DMS 273 (cell line): ENCODE measurements around the gene C1QTNF12.

Experiments used
- DNase-seq: peaks from one replicate; lab custom pipeline; 2025; ENCODE audit not compliant: unreplicated experiment; lab: John Stamatoyannopoulos, UW

The C1QTNF12 gene

GRCh38 chr1:1215080-1215676 lies 31.3 kb downstream of the C1QTNF12 start:
- DNase-seq = no peak

DNA sequence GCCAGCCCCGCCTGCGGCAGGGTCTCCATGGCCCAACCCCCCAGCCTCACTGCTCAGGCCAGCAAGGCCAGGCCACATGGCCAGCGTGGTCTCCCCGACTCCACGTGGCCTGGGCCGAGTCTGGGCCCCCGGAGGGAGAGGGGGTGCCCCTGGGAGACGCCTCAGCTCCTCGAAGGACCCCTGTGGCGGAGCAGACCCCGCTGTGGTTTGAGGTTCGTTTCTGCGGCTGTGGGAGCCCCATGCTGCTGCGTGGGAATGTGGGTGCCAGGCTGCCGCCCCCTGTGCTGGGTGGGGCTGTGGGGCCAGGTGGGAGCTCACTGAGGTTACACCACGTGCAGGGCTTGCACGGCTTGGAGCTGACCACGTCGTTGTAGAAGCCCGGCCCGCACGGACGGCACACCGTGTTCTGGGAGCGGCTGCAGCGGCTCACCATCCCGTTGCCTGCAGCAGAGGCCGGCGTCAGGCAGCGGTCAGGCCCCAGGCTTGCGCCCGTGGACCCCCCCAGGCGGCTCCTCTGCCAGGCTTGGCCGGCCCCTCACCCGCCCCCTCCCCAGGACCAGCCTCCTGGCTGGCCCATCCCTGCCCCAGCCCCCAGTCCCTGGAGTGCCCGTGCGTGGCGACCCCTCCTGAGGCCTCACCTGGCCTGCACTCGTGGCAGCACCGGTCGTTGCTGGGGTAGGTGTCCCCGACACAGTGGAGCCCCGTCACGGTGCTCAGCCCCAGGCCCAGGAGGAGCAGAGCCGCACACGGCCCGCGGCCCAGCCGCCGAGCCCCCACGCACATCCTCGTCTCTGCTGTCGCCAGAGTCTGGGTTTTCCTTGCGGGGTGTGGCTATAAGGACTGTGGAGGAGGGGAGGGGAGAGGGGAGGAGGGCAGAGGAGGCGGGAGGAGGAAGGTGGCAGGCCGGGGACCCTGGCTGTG lies 32.9 kb downstream of the C1QTNF12 start, which contains the start of gene TNFRSF4:
TNFRSF4 (minus strand) TSS at position 809 of the 921 bp plus-strand sequence; CDS start at position 783, 26 bp downstream.
- DNase-seq = no peak

GRCh38 chr1:1212780-1213344 lies 33.7 kb downstream of the C1QTNF12 start:
- DNase-seq = no peak

DNA sequence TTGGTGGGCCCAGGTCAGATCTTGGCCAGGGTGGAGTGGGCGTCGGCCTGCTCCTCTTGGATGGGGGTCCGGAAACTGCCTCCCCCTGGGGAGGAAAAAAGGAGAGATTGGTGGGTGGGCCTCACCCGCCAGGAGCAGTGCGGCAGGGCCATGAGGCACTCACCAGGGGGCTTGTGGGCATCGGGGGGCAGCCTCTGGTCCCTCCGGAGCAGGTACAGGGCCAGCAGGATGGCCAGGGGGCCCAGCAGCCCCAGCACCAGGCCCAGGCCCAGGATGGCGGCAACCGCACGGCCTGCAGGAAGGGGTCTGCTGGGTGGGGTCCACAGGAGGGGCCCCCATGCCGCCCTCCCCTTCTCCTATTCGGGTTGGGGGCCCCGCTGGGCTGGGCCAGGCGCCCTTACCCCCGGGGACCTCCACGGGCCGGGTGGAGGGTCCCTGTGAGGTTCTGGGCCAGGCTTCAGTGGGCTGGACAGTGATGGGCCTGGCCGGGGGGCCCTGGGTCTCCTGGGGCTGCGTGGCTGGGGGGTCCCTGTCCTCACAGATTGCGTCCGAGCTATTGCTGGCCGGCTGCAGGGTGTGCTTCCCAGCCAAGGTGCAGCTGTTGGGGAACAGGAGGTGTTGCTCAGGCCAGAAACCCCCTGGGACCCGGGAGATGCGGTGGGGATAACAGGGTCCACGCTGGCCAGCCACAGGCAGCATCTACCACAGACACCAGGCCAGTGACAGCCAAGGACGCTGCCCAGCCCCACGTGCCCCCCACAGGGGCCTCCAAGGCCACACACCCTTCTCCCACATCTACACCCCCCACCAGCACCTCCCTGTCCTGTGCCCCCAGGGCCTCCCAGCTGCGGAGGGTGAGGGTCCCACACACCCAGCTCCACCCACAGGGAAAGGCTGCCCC lies 34.7 kb downstream of the C1QTNF12 start:
- no peak for DNase-seq

DNA sequence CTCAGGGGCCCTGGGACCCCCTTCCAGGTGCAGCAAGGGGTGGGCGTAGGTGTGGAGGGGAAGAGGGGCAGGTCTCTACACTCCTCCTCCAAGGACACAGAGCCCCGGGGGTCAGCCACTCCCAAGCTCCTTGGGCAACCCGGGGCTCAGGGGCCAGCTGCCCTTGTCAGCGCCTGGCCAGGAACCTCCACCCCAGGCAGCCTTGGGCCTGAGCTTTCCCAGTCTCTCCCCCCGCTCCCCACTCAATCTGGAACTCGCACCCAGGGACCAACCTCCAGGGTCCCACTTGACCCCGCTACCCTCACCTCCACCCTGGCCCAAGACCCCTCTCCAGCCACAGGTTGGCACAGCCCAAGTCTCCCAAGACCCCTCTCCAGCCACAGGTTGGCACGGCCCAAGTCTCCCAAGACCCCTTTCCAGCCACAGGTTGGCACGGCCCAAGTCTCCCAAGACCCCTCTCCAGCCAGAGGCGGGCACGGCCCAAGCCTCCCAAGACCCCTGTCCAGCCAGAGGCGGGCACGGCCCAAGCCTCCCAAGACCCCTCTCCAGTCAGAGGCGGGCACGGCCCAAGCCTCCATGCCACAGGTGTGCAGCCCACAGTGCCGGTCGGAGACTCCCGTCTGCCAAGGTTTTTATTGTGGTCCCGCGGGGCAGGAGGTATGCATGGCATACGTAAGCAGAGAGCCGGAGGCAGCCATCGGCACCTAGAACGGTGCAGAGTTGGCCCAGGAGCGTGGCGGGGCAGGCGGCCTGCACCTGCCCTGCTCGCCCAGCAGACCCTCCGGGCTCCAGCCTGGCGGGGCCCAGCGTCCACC lies 35.6 kb downstream of the C1QTNF12 start:
- DNase-seq = peak; percentile 56

DNA sequence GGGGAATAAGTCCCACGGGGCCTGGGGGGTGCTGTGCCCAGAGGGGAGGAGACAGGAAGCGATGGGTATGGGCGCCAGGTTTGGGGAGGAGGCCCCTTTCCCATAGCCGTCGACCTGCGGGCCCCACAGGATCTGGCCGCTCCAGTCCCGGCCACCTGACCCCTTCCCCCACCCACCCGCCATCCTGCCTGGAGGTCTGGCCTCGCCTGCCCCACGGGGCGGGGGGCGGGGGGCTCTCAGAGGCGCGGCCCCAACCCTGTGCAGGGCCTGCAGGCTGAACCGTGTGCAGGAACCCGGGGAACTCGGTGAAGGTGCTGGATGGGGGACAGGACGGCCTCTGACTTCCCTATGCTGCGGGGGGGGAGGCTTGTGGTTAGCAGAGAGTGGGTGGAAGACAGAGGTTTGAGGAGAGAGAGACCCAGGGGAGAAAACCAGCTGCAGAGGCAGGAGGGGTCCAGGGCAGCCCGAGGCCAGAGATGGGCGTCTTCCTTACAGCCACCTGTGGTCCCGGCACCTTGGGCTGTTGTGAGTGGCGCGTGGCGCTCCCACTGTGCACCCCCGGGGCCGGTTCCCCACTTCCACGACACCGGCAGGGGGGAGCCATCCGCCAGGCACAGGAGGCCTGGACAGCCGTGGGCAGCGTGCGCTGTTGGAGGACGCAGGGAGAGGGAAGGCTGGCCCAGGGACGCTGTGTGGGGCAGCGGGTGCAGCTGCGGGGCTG lies 37.6 kb downstream of the C1QTNF12 start:
- peak; percentile 64 for DNase-seq

- no peak for DNase-seq
Measured at GRCh38 chr1:1207571-1207892, 39.0 kb downstream of the C1QTNF12 start.

- no peak for DNase-seq
Measured at GRCh38 chr1:1206966-1207531, 39.5 kb downstream of the C1QTNF12 start.

DNA sequence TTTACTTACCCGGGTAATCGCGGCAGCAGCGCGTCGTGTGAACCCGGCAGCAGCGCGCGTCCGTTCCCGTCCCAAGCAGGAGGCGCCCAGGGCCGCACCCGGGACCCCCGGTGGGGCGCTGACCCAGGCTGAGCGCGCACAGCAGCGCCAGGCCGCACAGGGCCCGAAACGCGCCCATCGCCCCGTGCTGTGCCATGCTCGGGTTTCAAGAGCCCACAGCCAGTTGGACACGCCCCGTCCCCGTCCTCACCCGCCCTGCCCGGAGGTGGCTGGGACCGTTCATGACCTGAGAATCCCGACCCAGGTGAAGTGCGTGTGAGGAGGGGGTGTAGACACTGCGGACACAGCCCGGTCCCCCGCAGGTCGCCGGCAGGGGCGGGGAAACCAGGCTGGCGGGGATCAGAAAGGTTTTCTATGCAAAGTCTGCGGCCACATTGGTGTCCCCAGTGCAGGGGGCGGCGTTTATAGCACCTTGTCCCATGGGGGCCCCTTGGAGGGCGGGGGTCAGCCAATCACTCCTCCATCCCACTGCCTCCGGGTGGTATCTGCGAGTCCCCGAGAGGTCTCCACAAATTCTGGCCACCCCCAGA lies 40.1 kb downstream of the C1QTNF12 start, which contains the start of gene TNFRSF18:
TNFRSF18 (minus strand) TSS at position 217 of the 590 bp plus-strand sequence; CDS start at position 196, 21 bp downstream.
- no peak for DNase-seq

- DNase-seq = no peak
Measured at GRCh38 chr1:1205769-1206375, 40.6 kb downstream of the C1QTNF12 start.

DNA sequence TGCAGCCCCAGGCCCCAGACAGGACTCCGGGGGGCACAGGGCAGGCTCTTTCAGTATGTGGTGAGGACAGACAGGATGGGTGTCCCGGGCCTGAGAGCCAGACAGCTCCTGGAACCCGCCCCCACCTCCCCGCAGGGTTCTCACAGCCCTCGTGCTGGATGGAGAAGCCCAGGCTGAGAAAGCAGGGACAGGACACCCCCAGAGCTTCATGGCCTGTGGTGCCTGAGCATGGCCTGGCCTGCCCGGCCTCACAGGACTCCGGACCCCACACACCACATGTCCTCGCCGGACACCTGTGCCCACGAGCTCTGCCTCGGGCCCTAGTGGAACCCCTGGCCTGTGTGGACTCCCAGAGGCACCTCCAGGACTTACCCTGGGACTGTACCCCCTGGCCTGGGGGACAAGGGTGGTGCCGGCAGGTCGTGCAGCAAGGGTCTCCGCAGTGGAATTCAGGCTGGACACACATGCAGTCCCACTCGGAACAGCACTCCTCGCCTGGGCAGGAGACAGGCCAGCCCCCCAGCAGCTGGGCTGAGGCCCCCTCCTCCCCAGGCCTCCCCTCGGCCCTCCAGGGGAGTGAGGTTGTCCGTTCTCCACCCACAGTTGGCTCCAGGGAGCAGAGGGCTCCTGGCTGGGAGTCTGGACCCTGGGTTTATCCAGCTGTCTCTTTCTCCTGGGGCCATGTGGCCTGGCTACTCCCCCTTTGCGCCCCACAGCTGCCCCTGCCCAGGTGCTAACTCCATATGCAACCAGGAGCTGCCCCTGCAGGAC lies 41.3 kb downstream of the C1QTNF12 start:
- no peak for DNase-seq

GRCh38 chr1:1204425-1204920 lies 42.0 kb downstream of the C1QTNF12 start:
- DNase-seq = no peak

DNA sequence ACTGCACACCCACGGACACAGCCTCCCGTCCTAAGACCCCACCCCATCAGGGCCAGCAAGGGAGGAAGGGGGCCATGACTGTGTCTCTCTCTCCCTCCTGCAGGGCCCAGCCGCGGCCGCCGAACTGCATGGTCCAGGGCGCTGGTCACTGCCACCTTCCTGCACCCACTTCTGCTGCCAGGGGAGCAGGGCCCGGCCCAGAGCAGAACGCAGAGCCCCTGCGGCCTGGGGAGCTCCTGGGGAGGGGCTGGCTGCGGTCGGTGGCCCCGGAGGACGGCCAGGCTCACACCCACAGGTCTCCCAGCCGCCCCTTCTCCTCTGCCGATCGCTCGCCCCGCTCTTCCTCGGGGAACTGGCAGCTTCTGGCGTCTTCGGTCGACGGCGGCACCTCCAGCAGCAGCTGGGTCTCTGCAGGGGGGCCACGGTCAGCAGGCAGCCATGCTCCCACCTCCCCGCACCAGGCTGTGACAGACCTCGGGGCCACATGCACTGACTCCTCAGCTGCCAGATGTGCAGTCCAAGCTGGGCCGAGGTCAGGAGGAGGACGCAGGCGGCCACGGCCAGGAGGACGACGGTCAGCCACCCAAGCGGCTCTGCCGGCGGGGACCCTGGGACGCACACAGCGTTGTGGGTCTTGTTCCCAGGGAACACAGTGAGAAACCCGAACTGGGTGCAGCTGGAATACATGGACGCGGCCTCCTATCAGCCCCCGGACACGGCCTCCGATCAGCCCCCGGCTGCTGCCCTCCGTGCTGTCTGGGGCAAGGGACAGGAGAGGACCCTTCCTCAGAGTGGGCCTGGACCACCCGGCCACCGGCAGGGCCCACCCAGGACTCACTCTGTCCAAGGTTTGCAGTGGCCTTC lies 42.7 kb downstream of the C1QTNF12 start:
- peak; percentile 76 for DNase-seq

DNA sequence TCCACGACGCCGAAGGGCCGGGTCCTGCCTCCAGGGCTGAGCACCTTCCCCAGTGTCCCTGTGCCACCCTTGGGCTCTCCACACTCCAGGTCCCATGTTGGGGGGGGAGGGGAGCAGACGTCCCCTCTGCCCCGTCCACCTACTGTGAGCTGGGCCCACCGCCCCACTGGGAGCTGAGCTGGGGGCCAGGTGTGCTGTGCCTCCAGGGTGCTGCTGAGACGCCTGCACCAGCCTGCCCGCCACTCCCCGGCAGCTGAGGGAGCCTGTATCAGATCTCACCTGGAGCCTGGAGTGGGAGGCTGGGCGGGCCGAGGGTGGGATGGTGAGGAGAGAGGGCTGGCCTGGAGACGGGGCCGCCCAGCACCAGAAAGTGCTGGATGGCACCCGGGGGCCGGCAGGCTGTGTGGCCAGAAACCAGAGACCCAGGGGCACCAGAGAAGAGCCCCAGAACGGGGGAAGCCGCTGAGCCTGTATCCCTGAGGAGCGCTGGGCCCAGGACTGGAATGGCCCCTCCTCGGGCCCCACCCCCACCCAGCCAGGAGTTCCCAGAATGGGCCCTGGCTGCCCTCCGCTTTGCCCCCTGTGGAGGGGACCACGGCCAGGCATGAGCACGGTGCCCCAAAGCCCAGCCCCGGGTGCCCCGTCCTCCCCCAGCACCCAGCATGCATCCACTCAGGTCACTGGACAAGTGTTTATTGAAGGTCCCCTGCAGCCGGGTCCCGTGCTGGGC lies 43.5 kb downstream of the C1QTNF12 start:
- no peak for DNase-seq

- peak; percentile 65 for DNase-seq
Measured at GRCh38 chr1:1200876-1201810, 45.4 kb downstream of the C1QTNF12 start.
